ENCODE results near the gene SF3B2.
A peak's percentile ranks its signal among the peaks of the same experiment; 100 is the strongest.

DNA sequence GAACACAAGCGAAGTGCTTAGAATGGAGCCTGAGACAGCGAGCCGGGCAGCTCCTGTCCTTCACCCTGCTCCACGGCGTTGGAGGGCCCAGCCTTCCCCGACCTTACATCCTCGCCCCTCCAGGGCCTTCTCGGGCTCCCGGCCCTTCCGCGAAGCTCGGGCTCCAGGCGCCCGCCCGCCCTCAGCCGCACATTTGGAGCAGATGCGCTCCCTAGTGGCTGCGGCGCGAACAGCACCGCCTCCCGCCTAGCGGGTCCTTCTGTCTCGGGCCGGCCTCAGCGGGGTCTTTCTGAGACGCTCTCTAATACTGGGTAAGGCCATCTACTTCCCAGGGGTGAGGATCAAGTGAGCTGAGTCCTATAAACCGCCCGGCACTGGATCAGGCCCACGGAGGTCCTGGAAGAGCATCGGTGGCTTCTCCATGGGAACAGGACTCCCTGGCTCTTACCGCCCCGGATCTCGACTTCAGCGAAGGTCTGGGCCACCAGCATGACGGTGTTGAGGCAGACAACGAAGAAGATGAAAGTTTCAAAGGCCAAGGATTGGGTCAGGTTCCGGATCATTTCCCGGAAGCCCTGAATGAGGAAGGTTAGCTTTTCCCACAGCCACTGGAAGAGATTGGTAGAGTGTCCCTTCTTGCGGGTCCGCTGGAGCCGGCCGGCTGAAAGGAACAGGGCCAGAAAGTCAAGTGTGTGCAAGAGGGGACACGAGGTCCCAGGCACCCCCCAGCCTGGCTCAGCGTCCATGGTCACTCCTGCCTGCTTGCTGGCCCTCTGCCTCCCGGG is 29.6 kb upstream of the SF3B2 start:
- TF ChIP-seq, protein P1, sequence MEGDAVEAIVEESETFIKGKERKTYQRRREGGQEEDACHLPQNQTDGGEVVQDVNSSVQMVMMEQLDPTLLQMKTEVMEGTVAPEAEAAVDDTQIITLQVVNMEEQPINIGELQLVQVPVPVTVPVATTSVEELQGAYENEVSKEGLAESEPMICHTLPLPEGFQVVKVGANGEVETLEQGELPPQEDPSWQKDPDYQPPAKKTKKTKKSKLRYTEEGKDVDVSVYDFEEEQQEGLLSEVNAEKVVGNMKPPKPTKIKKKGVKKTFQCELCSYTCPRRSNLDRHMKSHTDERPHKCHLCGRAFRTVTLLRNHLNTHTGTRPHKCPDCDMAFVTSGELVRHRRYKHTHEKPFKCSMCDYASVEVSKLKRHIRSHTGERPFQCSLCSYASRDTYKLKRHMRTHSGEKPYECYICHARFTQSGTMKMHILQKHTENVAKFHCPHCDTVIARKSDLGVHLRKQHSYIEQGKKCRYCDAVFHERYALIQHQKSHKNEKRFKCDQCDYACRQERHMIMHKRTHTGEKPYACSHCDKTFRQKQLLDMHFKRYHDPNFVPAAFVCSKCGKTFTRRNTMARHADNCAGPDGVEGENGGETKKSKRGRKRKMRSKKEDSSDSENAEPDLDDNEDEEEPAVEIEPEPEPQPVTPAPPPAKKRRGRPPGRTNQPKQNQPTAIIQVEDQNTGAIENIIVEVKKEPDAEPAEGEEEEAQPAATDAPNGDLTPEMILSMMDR (conservative IDR thresholded peaks at IDR 0.05) = peak; percentile 98
- no peak for TF ChIP-seq ZFX (IDR thresholded peaks at IDR 0.05)

All from C4-2B (cell line).